Kidney glomerular epithelial cell (primary cell): ENCODE results near the gene AREG.

Source experiments
- DNase-seq: peaks from one replicate; lab custom pipeline; 2025; lab: John Stamatoyannopoulos, UW

The AREG gene

GRCh38 chr4:74463123-74463522 is 18.2 kb downstream of the AREG start:
- DNase-seq: no peak

DNA sequence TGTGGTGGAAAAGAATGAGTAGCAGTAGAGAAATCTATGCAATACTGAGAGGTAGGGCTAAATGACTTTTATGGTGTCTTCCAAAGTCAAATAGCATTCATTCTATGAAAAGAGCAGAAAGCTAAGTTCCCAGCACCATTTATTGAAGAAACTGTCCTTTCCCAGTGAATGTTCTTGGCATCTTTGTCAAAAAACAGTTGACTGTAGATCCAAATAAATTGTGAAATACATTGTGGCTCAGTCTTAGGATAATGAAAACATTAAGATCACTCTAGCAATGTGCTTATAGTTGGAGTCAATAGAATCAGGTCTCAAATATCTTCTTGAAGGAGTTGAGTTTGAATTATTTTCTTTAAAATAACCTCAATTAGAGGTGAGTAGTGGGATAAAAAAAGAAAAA is 19.4 kb downstream of the AREG start:
- DNase-seq: no peak

DNA sequence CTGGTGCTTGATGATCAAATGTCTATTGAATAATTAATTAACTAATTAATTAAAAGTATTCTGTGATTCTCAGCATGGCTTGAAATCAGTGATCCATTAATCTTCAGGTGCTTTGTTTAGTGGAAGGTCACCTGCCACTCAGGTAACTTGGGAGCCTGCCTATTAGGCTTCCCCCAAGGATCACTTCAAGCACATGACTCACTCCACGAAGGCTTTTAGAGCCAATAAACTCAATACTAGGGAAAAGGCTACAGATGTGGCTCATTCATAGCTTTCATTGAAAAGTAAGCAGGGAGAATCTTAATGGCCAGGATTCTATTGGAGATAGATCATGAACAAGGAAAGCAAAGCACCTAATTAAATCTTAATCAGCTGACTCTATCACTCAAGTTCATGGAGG is 21.3 kb downstream of the AREG start:
- DNase-seq: no peak

DNA sequence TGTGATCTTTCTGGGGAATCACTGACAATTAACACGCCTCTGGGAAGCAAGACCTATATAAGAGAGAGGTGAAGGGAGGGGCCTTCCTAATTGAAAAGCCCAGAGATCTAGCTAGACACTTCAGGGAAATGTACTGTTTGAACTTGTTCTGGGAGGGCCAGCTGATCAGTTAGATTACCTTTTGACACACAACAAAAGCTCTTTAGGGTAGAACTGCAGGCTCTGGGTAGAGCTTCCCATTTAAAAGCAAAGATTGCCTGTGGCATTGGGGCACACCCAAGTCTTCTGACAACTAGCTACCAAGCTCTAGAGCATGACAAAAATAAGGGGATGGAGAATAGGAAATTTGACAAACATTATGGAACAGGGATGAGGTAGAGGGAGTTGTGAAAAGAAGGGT is 26.3 kb downstream of the AREG start:
- DNase-seq: no peak

- peak; percentile 54 for DNase-seq
Measured at GRCh38 chr4:74473155-74473811, 28.3 kb downstream of the AREG start.

GRCh38 chr4:74474345-74475090 is 29.6 kb downstream of the AREG start:
- DNase-seq: no peak

GRCh38 chr4:74475091-74475800 is 30.3 kb downstream of the AREG start:
- no peak for DNase-seq

DNA sequence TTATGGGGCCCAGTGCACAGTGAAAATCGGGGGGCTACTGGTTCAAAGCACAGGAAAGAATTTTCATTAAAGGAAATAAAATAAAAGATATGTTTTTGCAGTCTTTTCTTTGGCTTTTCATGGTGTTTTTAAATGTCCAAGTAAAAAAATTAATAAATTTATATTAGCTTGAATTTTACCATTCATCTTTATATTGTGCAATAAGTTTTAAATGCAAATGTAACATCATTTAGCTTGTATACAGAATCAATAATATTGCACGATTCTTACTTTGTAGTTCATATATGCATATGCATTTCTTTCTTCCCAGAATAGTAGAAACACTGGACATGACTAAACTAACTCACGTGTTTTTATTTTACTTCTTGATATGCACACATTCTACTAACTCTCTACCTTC is 31.0 kb downstream of the AREG start:
- no peak for DNase-seq

DNA sequence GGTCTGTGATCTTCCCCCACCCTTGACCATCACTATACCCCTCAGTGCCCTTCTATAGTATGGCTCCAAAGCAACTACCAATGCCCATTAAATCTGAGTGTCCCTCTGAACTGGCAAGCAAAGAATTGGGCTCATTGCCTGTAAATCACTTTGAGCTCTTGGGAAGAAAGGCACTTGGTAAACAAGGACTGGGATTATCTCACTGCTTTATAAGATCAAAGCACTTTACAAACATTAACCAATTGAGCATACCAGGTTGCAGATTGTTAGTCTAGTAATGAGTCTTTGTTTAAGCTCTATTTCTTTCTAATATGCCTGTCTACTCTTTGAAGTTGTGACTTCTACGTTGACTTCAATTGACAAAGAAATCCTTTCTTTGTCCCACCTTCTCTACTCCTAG is 34.1 kb downstream of the AREG start:
- no peak for DNase-seq

GRCh38 chr4:74480267-74480666 is 35.3 kb downstream of the AREG start:
- no peak for DNase-seq

DNA sequence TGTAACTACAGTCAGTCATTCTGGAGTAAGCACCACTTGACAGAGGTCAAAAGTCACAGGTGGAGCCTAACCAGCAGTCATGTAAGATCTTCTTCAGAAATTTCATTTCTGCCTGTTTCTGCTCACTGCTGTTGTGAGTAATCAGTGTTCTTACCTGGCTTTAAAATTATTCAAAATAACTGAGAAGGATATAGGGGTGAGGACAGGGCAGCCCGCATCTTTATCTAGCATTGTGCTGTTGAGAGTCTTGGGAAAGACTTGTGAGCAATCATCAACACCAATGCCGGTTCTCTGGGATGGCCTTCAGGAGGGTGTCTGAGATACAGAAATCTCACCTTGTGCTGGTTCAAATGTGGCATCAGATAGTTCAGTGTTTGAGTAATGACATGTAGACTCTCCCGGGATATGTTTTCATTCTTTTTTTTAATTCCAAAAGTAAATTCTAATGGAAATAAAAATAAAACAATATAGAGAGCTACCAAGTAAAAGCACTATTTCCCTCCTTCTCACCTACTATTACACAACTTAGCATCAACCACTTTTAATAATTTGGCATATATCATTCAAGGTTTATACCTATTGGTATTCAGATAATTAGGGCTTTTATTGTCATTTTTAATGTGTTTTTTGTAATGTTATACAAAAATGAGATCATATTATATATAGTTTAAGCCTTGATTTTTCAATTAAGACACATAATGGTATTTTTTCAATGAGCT is 37.1 kb downstream of the AREG start:
- DNase-seq: no peak

- DNase-seq: no peak
Measured at GRCh38 chr4:74483226-74483911, 38.4 kb downstream of the AREG start.

DNA sequence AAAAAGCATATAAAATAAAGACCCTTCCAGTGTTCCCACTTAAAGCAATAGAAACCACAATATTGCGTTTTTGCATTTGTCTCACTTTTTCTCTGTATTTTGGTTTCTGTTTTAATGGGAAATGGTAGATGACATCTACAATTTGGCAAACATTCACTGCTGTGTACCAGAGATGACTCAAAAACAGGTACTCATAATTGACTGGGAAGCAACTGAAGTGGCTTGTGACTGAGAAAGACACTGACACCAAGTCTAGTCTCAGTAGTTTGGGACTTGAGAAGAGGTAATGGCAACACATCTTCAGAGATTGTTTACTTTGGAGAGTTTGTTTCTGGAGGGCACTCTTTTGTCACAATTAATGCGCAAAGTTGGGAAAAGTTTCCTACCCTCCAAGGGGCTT is 42.0 kb downstream of the AREG start:
- no peak for DNase-seq

GRCh38 chr4:74487771-74488170 is 42.8 kb downstream of the AREG start:
- no peak for DNase-seq

DNA sequence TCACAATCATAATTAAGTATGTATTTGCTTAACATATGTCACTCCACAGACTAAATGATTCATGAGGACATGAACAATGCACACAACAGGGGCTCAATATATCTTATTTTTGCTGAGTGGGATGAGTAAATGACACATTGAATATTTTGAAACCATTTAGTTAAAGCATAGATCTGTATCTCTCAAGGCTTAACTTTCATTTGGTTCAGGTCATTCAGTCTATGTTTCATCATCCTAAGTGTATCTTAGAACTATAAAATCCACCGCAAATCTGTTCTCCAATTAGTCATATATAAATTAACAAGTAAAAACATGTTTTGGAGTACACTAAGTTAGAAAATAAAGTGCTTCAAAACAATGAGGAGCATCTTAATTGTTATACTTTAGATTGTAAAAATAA is 45.8 kb downstream of the AREG start:
- no peak for DNase-seq

- DNase-seq: peak; percentile 21
Measured at GRCh38 chr4:74499986-74500781, 55.2 kb downstream of the AREG start.

GRCh38 chr4:74501579-74501978 is 56.6 kb downstream of the AREG start:
- peak; percentile 66 for DNase-seq

- DNase-seq: peak; percentile 26
Measured at GRCh38 chr4:74503580-74503979, 58.6 kb downstream of the AREG start.

DNA sequence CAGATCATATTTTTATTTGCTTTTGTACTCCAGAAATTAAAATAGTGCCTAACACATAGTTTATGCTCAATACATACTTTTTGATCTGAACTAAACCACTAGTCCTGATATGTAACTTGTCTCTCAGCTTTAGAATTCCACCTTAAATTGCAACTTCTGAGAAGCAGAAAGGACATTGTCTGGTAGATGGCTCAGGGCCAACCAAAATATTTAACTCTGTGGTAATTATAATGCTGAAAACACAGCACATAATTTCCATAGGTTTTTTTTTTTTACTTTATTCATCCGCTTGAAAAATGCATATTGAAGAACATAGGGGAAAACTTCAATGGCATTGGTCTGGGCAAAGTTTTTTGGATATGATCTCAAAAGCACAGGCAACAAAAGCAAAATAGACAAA is 59.3 kb downstream of the AREG start:
- DNase-seq: no peak
